ENCODE measurements around the gene MOV10L1. TPM values are rescaled to one million over a fixed set of nuclear protein-coding genes. Genes with fewer than 3 reads are reported as not detected.

Gene MOV10L1
- total and polyA plus RNA-seq, 2 donors (not counting 3 experiments of a cell fraction or from before 2014, with no cell fraction given), result 27.6 to 37.6 TPM

- H3K9me1 ChIP-seq (replicated peaks; ENCODE audit: control insufficient read depth, extremely low read depth, insufficient read depth, low read length), result no peaks in the 10 kb centered on the region
- dilution Hi-C loops (cut with MboI; ENCODE audit: extremely low pct_ligation_motif_present, low sequenced_read_pairs), result no loop called here
Measured at GRCh38 chr22:50046019-50046415, 43.8 kb upstream of the MOV10L1 start.

GRCh38 chr22:50046481-50047245 lies 43.1 kb upstream of the MOV10L1 start:
- FAIRE-seq (no peak), DNase-seq (ENCODE audit: low read depth, low spot score) (no peak)
- Histone ChIP-seq H3K4me1 (ENCODE audit: control insufficient read depth, extremely low read depth, insufficient read depth, low read length) (no peaks in the 10 kb centered on the region), H4K20me1 (replicated peaks; ENCODE audit: control insufficient read depth, extremely low read depth, insufficient read depth, low read length) (no peaks in the 10 kb centered on the region), H3K27me3 (ENCODE audit: control insufficient read depth in 2 of 2, insufficient read depth in 2 of 2, low read length in 2 of 2) (no peaks in the 10 kb centered on the region), H3K36me3 (ENCODE audit: control insufficient read depth in 2 of 2, extremely low read depth in 1 of 2, insufficient read depth in 2 of 2, low read length in 2 of 2) (no peaks in the 10 kb centered on the region), H3K4me3 (replicated peaks in 1 of 3; ENCODE audit: insufficient read depth in 1 of 3, low read depth in 1 of 3, low read length in 3 of 3) (no peak overlapping the region), H3K79me2 (ENCODE audit: control insufficient read depth, insufficient read depth, low read length) (no peaks in the 10 kb centered on the region), H3K9me1 (replicated peaks; ENCODE audit: control insufficient read depth, extremely low read depth, insufficient read depth, low read length) (no peaks in the 10 kb centered on the region), H3K9ac (replicated peaks; ENCODE audit: extremely low read depth, insufficient read depth, low read length) (no peak overlapping the region), H3K4me2 (ENCODE audit: insufficient read depth, low read length) (no peak overlapping the region), H3K27ac (ENCODE audit: insufficient read depth, low read depth, low read length) (no peak overlapping the region), H3K9me3 (replicated peaks; ENCODE audit: control insufficient read depth, insufficient read depth, low read length) (no peaks in the 10 kb centered on the region), H2AFZ (ENCODE audit: low read depth, low read length) (no peak overlapping the region)
- ChIA-PET POLR2A (no interaction called here), CTCF (no interaction called here)
- intact Hi-C loops (cut with micrococcal nuclease), result no loop called here
- no TSS peak for BruUV-seq (replicated peaks)
- TF ChIP-seq GATA2 (IDR thresholded peaks at IDR 0.05; ENCODE audit: insufficient read depth, insufficient read length, low read depth, low read length), result no peak
- dilution Hi-C loops (cut with MboI; ENCODE audit: extremely low pct_ligation_motif_present, low sequenced_read_pairs), result no loop called here

More at GRCh38 chr22:50046019-50046415, 43.8 kb upstream of the MOV10L1 start:
- no peak overlapping the region for H3K4me3 ChIP-seq (replicated peaks in 1 of 3; ENCODE audit: insufficient read depth in 1 of 3, low read depth in 1 of 3, low read length in 3 of 3)
- H3K4me1 ChIP-seq (ENCODE audit: control insufficient read depth, extremely low read depth, insufficient read depth, low read length), result no peaks in the 10 kb centered on the region
- ChIA-PET CTCF (no interaction called here), POLR2A (no interaction called here)
- H3K27ac ChIP-seq (ENCODE audit: insufficient read depth, low read depth, low read length), result no peak overlapping the region
- no peaks in the 10 kb centered on the region for H3K36me3 ChIP-seq (ENCODE audit: control insufficient read depth in 2 of 2, extremely low read depth in 1 of 2, insufficient read depth in 2 of 2, low read length in 2 of 2)
- H3K9me3 ChIP-seq (replicated peaks; ENCODE audit: control insufficient read depth, insufficient read depth, low read length), result no peaks in the 10 kb centered on the region
- DNase-seq (ENCODE audit: low read depth, low spot score) (no peak), FAIRE-seq (no peak)
- TF ChIP-seq EZH2 (IDR thresholded peaks at IDR 0.05; ENCODE audit: borderline replicate concordance, low read depth, low read length, severe bottlenecking) (no peak), POLR2A (IDR thresholded peaks at IDR 0.05; ENCODE audit: low read depth, low read length) (no peak), POLR2AphosphoS5 (IDR thresholded peaks at IDR 0.05; ENCODE audit: insufficient read depth, low read depth, low read length) (no peak), MYC (IDR thresholded peaks at IDR 0.05; ENCODE audit: low read depth, low read length) (no peak), JUN (IDR thresholded peaks at IDR 0.05; ENCODE audit: borderline replicate concordance, insufficient read depth, insufficient read length, low read depth) (no peak)
- H3K9ac ChIP-seq (replicated peaks; ENCODE audit: extremely low read depth, insufficient read depth, low read length), result no peak overlapping the region
- no peaks in the 10 kb centered on the region for H3K27me3 ChIP-seq (ENCODE audit: control insufficient read depth in 2 of 2, insufficient read depth in 2 of 2, low read length in 2 of 2)
- no peaks in the 10 kb centered on the region for H3K79me2 ChIP-seq (ENCODE audit: control insufficient read depth, insufficient read depth, low read length)
- no TSS peak for BruUV-seq (replicated peaks)
- no peaks in the 10 kb centered on the region for H4K20me1 ChIP-seq (replicated peaks; ENCODE audit: control insufficient read depth, extremely low read depth, insufficient read depth, low read length)
- no peak overlapping the region for H3K4me2 ChIP-seq (ENCODE audit: insufficient read depth, low read length)
- H2AFZ ChIP-seq (ENCODE audit: low read depth, low read length), result no peak overlapping the region
- intact Hi-C loops (cut with micrococcal nuclease), result no loop called here

Measured in endothelial cell of umbilical vein (primary cell).